GM19193 (cell line): ENCODE results near the gene PBRM1.

Experiments
- POLR2A ChIP-seq: IDR thresholded peaks from 4 replicates; pipeline ENCODE4 v1.6.1; 2011; ENCODE audit not compliant: insufficient read depth, insufficient read length; ENCODE audit errors: extremely low read depth

Gene PBRM1

GRCh38 chr3:52572221-52572620 is 113.5 kb downstream of the PBRM1 start:
- TF ChIP-seq POLR2A: no peak

GRCh38 chr3:52570076-52570475 is 115.6 kb downstream of the PBRM1 start:
- TF ChIP-seq POLR2A: no peak

- no peak for TF ChIP-seq POLR2A
These were observed 117.6 kb downstream of the PBRM1 start for GRCh38 chr3:52568069-52568468.

- TF ChIP-seq POLR2A: no peak
These were observed 121.7 kb downstream of the PBRM1 start for GRCh38 chr3:52563984-52564383.

GRCh38 chr3:52561028-52561747 is 124.5 kb downstream of the PBRM1 start:
- no peak for TF ChIP-seq POLR2A

GRCh38 chr3:52558436-52558835 is 127.3 kb downstream of the PBRM1 start:
- TF ChIP-seq POLR2A: no peak

- no peak for TF ChIP-seq POLR2A
These were observed 128.4 kb downstream of the PBRM1 start for GRCh38 chr3:52557011-52557960.

- TF ChIP-seq POLR2A: no peak
These were observed 130.7 kb downstream of the PBRM1 start for GRCh38 chr3:52555056-52555455.

- no peak for TF ChIP-seq POLR2A
These were observed 131.5 kb downstream of the PBRM1 start for GRCh38 chr3:52554026-52554755.

- no peak for TF ChIP-seq POLR2A
These were observed 133.6 kb downstream of the PBRM1 start for GRCh38 chr3:52552089-52552488.

- TF ChIP-seq POLR2A: no peak
These were observed 134.6 kb downstream of the PBRM1 start for GRCh38 chr3:52551118-52551517.

- TF ChIP-seq POLR2A: no peak
These were observed 138.6 kb downstream of the PBRM1 start for GRCh38 chr3:52547143-52547542.

GRCh38 chr3:52546111-52546901 is 139.4 kb downstream of the PBRM1 start:
- no peak for TF ChIP-seq POLR2A

- TF ChIP-seq POLR2A: no peak
These were observed 140.8 kb downstream of the PBRM1 start for GRCh38 chr3:52544937-52545336.
